ENCODE measurements around the gene IMPACT.

- TF ChIP-seq EZH2 (IDR thresholded peaks at IDR 0.05; ENCODE audit: borderline replicate concordance, insufficient read depth, low read depth, low read length, poor library complexity, severe bottlenecking), result no peak
- TF ChIP-seq CTCF (IDR thresholded peaks at IDR 0.05), result no peak
Observed at GRCh38 chr18:24380163-24380747, 46.2 kb upstream of the IMPACT start.
